ELF-1 (cell line): ENCODE measurements around the gene IL1RAPL1.

Source experiments
- DNase-seq: peaks from one replicate; pipeline ENCODE4 v3.0.0-alpha.2; 2016; ENCODE audit warnings: low read depth, low spot score

Gene IL1RAPL1

DNA sequence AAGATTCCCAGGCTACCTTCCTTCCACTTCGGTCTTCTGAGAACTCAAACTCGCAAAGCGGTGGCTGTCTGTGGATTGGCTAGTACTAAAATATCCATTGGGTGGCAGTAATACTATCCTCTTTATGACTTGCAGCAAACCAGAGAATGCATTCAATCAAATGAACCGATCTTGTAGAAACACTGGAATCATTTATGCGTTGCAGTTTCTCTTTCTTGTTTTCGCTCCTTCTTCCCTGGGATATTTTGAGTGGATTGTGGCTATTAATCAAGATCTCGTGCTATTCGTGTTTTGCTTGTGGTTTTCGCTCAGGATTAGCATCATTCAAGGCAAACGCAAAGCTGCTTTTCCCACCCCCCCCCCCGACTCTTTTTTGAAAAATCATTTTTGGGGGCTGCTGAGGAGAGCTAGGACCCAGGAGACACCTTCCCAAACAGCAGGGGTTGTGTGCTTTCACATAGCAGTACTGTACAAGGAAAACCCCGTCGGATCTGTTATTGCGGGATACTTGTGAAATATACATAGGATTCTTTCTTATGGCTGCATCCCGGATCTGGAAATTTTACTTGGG, at the start of gene IL1RAPL1:
TSS of gene IL1RAPL1 (plus strand) at position 466 of the 571 bp plus-strand sequence.
- DNase-seq: peak; percentile 33

DNA sequence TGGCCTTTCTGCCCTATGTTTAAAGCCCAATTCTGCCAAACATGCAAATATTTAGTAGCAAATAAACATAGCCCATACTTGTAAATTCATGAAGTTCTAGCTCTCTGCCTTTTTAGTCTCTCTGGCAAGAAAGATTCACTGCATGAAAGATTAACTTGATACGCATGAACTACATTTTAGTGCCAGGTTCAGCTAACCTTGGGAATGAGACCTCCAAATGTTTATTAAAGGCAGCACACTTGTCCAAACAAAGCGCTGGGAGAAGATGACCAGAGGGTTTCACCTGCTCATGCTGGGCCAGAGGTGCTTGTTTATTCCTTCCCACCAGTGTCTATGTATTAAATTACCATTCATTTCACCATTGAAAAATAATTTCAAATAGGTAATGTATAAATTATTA, 44.5 kb upstream of the IL1RAPL1 start:
- DNase-seq: no peak

DNA sequence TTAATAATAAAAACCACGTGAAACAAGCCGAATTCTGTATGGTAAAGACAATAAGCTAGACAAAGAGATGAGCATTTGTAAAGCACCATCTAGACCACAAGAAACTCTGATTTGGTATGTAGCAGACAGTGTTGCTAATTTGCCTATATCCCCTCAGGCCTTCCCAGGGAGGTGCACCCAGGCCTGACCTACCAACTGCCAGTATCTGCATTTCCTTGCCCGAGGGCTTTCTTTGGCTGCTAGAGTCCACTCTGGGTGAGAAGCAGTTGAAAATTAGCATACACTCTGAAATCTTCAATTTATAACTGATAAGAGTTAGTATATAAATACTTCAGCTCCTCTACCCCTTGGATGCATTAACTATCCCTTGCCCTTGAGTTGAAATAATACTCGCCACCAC, 37.4 kb upstream of the IL1RAPL1 start:
- peak; percentile 91 for DNase-seq

DNA sequence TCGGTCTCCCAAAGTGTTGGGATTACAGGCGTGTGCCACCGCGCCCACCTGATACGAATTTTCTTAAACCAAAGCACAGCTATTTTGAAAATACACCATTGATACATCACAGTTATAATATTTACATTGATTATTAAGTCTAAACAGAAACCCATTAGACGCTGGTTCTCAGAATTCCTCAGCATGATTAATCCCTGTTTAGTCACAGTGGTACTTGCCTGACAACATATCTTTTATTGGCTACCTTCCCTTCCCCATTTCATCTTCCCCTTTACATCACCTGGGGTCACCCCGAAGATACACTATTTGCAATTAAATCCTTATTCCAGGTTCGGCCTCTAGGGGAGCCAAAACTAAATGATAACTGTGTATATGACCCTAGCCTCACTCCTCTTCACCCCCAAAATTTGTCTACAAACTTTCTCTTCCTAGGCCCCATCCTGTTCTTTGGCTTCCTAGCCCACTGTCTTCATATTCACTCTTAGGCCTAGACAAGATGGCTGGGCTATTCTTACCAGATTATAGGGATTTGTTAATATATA, 36.8 kb upstream of the IL1RAPL1 start:
- no peak for DNase-seq

DNA sequence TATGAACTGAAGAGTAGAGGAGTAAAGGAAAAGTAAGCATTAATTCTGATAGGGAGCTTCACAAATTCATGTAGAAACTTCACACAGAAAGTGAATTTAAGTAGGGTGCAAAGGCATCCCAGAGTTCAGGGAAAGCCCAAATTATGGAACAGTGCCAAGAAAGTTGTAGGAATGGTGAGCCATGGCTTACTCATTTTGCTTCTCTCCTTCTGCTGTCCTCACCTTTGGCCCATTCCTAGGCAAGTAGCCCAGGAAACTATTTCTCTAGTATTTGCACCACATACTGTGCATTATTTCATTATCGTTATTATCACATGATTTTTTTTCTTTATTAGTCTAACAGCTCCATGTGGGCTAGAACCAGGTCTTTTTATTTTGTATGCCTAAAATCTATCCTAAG, 34.9 kb upstream of the IL1RAPL1 start:
- no peak for DNase-seq

DNA sequence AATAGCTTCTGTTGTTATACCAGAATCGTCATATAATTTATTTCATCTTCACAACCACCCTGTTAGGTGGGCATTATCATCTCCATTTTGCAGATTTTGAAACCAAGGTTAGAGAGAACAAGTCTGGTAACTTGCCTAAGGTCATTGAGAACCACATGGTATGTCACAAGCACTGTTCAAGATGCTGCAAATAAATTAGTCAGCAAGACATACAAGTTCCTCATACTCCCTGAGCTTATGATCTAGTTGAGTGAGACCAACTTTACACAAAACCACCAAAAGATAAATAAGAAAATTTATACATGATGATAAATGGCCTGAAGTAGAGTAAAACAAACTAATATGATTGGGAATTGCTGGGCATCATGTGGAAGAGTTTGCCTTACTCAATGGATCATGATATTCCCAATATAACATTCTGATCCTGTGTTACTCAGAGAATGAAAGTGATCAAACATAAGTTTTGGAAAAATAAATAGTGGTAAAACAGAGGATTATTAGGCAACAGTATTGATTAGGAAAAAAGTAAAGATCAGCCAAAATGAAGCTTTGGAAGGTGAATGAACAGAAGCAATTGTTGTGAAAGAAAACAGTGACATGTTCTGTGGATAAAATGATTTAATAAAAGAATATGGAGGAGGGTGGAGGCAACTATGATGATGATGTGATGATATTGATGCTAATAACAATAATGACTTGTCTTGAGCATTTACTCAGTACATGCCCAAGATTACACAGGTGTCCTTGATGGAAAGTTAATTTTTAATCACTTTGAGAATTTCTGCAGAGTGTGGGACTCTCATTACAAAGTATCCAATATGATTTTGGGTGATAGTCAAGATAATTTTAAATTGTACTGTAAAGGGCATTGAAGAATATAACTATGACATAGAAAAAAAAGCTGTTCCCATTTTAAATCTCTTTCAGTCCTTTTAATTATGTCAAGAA, 34.1 kb upstream of the IL1RAPL1 start:
- DNase-seq: no peak

DNA sequence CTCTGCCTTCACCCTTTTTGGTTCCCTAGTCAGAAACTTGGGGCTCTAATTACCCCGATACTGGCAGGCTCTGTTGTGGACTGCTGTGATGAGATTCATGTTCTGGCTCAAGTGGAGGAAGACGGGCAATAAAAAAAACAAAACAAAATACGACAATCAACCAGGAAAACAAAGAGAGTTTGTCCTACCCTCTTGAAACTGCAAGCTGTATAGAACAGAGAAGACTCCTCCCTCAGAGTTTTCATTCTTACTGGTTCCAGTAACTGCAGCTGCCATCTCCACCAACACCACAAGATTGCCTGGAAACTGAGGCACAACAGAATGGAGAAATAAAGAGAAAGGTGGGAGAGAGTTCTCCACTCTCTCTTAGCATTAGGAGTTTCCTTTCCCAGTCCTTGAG, 11.1 kb upstream of the IL1RAPL1 start:
- DNase-seq: no peak

DNA sequence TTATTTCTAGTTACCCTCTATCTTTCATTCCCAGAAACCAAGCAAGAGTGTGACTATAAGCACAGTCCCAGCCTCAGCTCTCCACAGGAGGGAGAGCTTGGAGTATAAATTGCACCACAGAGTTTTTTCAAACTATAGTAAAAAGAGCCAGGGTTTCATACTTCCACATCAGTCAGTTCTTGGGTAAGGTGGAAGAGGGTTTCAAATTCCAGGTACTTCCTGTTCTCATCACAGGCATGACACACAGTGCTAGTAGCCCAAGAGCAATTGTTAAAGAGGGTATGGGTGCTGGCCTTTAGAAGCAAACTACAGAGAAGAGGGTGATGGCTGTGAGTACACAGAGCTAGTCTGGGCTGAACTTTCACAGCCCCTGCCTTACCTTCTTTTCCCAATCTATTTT, 5.7 kb upstream of the IL1RAPL1 start:
- DNase-seq: no peak

DNA sequence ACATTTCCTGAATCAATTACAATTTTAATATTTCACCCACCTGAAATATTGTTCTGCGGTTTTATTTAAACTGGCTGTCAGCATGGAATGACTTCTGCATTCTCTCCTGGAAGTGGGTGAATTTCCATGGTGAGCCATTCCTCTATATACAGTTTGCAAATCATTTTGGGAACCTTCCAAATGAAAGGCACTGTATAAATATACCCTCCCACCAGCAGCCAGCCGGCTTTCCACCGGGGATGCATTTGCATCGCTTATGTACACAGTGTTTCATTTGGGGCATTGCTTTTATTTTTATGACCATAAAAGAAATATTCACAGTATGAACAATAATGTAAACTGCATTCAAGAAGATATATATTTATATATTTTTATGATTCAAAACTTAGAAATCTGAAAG, 4.7 kb upstream of the IL1RAPL1 start:
- DNase-seq: no peak

DNA sequence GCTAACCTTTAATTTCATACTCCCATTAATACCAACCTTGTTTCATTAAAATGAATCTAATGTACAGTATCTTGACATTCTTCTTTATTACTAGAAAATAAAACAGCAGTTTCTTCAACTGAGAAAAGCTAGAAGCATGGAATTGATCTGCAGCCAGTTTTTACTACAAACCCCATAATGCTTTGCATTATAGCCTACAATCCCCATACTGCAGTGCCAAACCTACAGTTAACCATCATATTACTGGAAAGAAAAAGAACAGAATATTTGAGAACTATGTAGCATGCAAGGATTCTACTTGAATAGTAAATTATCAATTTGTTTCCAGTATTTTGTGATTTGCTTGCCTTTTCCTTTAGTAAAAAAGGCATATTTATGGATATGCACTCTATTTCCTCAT, 3.2 kb upstream of the IL1RAPL1 start:
- no peak for DNase-seq

DNA sequence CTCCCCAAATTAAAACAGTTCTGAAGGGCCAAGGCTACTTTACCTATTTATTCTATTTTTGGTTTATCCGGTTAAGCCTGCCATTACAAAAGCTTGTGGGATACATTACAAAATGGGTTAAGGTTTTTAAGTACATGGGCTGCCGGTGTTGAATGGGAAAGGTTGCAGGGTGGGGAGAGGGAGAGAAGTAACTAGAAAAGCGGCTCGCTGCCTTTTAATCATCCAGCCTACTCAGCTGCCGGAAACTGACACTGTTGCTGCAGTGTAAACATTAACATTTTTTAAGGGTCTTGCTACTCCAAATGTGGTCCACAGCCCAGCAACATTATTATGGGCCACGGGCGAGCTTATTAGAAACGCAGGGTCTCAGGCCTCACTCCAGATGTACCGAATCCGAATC, 1.5 kb upstream of the IL1RAPL1 start:
- peak; percentile 18 for DNase-seq

DNA sequence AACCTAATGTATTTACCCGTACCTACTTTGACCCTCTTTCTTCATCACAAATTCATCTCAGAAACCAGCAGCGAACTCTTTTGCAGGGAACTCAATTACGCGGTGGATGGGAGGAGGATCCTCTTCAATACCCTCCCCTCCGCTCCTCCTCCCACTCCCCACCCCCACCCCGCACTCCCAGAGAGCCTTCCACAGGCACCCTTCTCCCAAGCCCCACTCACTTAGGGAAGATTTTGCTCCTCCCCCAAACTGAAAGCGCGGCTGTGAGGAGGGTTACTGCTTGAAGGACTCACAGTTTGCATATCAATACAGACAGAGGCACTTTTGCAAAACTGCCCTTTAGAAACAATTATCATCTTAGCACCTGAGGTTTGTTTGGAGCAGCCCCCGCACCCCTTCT, 960 bp upstream of the IL1RAPL1 start:
- DNase-seq: peak; percentile 70

DNA sequence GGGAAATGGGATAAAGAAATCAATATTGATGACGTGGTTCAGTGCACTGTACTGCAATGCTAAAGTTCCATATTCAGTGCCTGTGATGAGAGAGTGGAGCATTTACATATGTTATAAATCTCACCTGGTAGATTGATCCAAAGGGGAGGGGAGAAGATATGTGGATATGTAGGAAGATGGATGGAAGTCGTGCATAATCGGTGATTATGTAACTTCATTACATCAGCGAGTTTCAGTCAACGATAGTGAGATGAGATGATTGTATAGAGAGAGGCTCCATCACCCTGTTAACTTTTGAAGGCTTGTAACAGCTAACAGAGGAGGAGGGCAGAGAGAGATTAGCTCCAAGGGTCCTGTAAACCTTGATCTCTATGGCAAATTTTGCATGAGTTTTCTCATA, 1.8 kb downstream of the IL1RAPL1 start:
- no peak for DNase-seq

DNA sequence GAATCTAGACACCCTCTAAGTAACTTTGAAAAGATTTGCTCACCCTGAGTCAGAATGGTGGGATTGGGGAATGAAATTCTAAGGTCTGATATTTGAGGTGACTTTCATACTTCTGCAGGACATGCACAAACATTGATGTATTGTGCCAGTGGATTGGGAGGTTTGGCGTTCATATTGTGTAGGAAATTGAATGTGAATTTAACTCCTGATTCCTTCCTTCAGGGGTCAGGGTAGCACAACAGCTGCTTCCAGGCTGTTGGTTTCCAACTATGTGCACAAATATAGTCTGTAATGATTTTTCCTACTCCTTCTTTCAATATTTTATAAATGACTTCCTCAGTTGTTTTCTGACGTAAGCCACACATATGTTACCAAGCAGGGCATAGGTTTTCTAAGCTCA, 3.1 kb downstream of the IL1RAPL1 start:
- DNase-seq: no peak

DNA sequence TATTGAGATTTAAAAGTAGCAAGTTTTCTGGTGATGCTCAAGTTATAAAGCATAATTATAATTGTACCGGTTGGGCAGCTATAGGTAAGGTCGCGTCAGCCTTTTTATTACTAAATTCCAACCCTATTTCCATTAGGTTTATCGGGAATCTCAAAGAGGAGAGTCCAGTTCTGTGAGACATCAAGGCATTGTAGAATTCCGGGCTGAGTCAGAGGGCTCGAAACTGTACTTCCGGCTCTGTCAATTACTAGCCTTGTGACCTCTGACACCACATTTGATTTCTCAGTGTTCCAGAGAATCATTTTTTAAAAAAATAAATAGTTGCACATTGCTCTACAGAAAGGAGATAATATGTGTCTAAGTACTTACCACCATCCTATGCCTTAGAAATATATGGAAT, 4.3 kb downstream of the IL1RAPL1 start:
- no peak for DNase-seq

DNA sequence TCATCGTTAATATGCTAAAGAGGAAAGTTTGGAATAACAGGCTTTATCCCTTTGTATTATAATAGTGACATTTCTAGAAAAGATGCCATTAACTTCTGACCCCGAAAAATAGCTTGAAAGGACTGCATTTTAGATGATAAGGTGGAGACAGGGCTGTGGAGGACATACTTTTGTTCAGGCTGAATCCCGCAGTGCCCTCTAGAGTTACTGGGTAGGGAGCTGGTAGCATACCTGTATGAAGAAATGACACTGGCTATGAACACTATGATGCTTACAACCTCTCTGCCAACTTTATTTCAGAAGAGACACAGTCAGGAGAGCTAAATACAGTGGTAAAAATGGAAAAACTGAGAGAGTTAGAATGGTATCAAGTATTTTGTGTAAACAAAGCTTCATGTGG, 8.1 kb downstream of the IL1RAPL1 start:
- no peak for DNase-seq

DNA sequence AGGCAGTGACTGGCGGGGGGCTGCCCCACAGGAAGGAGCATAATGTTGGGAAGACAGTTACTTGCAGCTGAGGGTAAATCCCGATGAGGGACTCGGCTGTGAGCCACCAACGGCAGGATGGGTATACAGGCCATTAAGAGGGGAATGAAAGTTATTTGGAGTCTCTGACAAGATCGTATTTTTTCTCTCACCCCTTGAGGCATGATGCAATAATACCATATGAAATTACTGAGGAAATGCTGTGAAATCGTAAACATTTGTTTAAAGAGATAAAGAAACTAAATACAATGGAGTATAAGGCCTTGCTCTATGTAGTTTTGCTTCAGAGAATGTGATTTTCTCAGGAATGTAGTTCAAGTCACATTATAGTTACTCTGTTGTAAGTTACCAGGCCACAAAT, 12.7 kb downstream of the IL1RAPL1 start:
- no peak for DNase-seq

DNA sequence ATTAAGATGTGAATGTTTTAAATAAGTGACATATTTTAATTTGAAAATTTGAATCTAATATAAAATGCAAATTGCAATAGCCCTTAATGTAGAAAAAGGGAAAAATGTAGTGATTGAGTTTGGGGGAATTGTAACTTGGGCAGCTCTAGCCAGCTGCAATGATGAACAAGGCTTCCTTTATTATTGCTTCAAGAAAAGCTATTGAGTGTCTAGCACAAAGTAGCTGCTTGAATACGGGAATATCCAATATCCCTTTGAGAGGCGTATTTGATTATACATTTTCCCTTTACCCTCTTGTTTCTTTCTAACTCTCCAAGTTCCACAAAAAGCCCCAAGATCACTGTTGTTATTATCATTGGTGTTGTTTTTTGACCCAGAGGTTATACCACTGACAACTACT, 21.8 kb downstream of the IL1RAPL1 start:
- no peak for DNase-seq

DNA sequence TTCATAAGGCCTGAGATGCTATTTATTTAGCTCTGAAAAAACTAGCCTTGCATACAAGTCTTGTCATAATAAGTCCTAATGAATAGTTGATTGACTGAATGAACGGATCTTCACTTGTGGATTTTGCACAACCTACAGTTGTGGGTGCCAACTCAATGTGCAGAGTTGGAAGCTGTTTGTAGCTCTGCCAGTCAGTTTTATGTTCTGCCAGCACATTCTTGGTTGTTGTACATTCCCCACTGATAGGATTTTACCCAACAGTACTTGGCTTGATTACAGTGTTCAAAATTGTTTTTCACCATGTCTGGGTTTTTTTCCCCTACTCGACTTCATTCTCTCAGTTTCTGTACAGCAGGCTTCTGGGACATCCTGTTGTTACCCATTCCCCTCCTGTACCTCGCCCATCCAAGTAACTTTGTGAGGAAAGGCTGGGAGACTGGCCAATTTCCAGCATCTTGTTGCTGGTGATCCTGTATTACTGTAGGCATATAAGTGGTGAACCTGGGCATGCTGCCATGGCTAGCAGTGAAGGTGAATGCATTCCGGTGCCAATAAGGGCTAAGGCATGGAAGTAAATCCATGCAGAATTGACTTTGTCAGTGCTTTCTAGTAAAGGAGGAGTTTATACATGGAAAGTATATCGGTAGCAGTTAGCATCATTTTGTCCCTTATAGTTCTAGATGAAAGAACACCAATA, 22.8 kb downstream of the IL1RAPL1 start:
- DNase-seq: no peak

DNA sequence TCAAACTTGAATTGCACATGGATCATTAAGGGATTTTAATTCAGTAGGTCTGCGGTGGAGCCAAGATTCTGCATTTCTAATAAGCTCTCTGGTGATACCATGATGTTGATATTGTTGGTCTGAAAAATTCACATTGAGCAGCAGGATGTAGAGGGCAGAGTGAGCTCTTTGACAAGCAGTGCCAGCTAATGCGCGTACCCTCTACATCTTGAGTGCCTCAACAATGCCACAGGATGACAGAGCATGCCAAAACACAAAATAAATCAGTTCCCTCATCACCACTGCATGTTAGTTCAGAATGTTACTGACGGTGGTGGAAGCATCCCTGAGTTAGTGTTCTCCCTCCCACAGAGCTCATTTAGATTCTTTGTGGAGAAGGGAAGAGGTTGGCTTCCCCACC, 23.5 kb downstream of the IL1RAPL1 start:
- DNase-seq: no peak

DNA sequence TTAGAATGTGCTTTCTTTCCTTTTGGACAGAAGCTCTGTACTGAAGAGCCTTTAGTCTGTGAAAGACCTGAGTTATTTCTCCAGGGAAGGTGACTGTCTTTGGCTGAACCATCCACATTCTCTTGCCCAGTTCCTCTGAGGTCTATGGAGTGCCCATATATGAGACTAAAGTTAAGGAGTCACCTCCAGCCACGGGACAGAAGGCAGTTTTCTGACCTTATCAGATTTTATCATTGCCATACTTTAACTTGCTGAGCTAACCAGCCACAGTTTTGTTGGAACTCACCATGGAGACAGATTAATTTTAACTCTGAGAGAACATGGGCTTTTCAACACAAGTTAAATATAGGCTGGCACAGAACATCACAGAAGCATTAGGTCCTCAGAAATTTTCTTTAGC, 26.3 kb downstream of the IL1RAPL1 start:
- no peak for DNase-seq

DNA sequence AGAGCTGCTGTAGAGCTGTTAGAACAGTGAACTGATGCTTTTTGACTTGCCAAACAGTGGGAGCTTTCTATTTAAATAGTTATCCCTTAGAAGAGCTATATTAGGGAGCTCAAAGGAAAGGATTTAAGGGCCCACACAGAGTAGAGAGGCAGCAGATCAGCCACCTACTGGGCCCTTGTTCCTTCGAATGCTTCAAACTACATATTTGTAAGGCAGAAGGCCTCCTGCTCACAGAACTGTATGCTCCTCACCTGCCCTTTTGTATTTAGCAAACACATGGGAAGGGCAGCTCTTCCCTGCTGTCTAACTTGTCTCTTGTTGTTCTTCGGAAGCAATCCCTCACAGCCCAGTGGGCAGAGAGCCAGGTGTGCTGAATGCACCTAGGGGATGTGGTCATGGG, 38.0 kb downstream of the IL1RAPL1 start:
- peak; percentile 36 for DNase-seq
